Measurements from ENCODE around the gene LRRC3. TPM values are rescaled to one million over a fixed set of nuclear protein-coding genes. Genes with fewer than 3 reads are reported as not detected.

Gene LRRC3
- polyA plus RNA-seq, 1 experiment = 0.10 TPM

GRCh38 chr21:44408226-44408625, 47.1 kb upstream of the LRRC3 start:
- CTCF ChIA-PET = interaction anchor here (0.7 kb wide), 1 partner anchor 70 kb away, joined by 9 read pairs; no protein-coding TSS in a partner anchor
- no peak for TF ChIP-seq CTCF (IDR thresholded peaks at IDR 0.05; ENCODE audit: low read depth, low read length)
- DNase-seq (ENCODE audit: low read depth, low spot score) = no peak
- no peak overlapping the region for H3K27ac ChIP-seq (ENCODE audit: low read depth, low read length)
- POLR2A ChIA-PET = no interaction called here
- no peaks in the 10 kb centered on the region for H3K27me3 ChIP-seq (ENCODE audit: control insufficient read depth, insufficient read depth, low read length)
- peaks cover 41% of the 10 kb centered on the region for H3K9me3 ChIP-seq (ENCODE audit: control insufficient read depth, insufficient read depth, low read length)
- no peak overlapping the region for H3K4me3 ChIP-seq (ENCODE audit: low read depth, low read length)

- ChIA-PET CTCF (no interaction called here), POLR2A (no interaction called here)
- peaks cover 58% of the 10 kb centered on the region for H3K9me3 ChIP-seq (ENCODE audit: control insufficient read depth, insufficient read depth, low read length)
- DNase-seq (ENCODE audit: low read depth, low spot score) = no peak
- no peaks in the 10 kb centered on the region for H3K27me3 ChIP-seq (ENCODE audit: control insufficient read depth, insufficient read depth, low read length)
- TF ChIP-seq CTCF (IDR thresholded peaks at IDR 0.05; ENCODE audit: low read depth, low read length) = no peak
- no peak overlapping the region for H3K4me3 ChIP-seq (ENCODE audit: low read depth, low read length)
- no peak overlapping the region for H3K27ac ChIP-seq (ENCODE audit: low read depth, low read length)
Measured at GRCh38 chr21:44413566-44414290, 41.6 kb upstream of the LRRC3 start.

DNA sequence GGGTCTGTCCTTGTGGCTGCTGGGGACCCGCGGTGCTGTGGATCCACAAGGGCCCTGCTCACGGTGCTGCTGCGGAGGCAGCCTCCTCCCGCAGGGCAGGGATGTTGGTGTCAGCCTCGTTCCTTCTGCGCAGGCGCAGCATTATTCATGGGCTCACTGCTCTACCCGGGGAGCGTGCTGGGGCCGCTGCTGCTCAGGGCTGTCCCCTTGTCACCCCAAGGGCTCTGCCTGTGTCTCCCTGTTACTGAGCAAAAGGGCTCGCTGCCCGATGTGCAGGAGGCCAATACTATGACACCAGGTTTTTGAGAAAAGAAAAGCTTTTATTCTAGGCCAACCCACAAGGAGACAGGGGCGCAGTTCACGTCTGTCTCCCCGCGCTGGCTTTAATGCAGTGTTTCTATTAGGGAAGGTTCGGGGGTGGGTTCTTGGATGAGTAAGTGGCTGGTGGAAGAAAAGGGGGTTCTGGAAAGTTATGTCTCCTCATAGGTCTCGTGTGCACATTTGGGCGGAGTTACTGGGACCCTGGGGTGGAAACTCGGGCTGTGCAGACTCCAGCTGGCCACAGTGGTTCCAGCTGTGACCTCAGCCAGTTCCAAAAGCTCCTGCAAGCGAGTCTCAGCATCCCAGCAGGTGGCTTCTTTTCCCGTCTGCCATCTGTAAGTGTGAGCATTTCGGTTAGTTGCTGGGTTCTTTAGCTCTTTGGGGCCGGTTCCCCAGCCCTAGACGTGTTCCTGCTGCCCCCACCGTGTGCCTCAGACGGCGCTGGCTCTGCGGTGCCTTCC, 40.8 kb upstream of the LRRC3 start:
- DNase-seq (ENCODE audit: low read depth, low spot score) = no peak
- peaks cover 62% of the 10 kb centered on the region for H3K9me3 ChIP-seq (ENCODE audit: control insufficient read depth, insufficient read depth, low read length)
- H3K4me3 ChIP-seq (ENCODE audit: low read depth, low read length) = no peak overlapping the region
- CTCF ChIA-PET = no interaction called here
- no peak for TF ChIP-seq CTCF (IDR thresholded peaks at IDR 0.05; ENCODE audit: low read depth, low read length)
- H3K27me3 ChIP-seq (ENCODE audit: control insufficient read depth, insufficient read depth, low read length) = no peaks in the 10 kb centered on the region
- no peak overlapping the region for H3K27ac ChIP-seq (ENCODE audit: low read depth, low read length)
- POLR2A ChIA-PET = no interaction called here

GRCh38 chr21:44415073-44416025, 40.0 kb upstream of the LRRC3 start:
- Histone ChIP-seq H3K27me3 (ENCODE audit: control insufficient read depth, insufficient read depth, low read length) (no peaks in the 10 kb centered on the region), H3K27ac (ENCODE audit: low read depth, low read length) (no peak overlapping the region), H3K9me3 (ENCODE audit: control insufficient read depth, insufficient read depth, low read length) (peaks cover 71% of the 10 kb centered on the region), H3K4me3 (ENCODE audit: low read depth, low read length) (no peak overlapping the region)
- TF ChIP-seq CTCF (IDR thresholded peaks at IDR 0.05; ENCODE audit: low read depth, low read length) = no peak
- ChIA-PET POLR2A (no interaction called here), CTCF (no interaction called here)
- no peak for DNase-seq (ENCODE audit: low read depth, low spot score)

All from AG04450 (cell line).